Measurements from ENCODE around the gene GALNT7. TPM values are rescaled to one million over a fixed set of nuclear protein-coding genes. Genes with fewer than 3 reads are reported as not detected.
A peak's percentile ranks its signal among the peaks of the same experiment; 100 is the strongest.

Gene GALNT7
- total and polyA plus RNA-seq, 9 donors = 9.0 to 23.7 (median 17.6) TPM

DNA sequence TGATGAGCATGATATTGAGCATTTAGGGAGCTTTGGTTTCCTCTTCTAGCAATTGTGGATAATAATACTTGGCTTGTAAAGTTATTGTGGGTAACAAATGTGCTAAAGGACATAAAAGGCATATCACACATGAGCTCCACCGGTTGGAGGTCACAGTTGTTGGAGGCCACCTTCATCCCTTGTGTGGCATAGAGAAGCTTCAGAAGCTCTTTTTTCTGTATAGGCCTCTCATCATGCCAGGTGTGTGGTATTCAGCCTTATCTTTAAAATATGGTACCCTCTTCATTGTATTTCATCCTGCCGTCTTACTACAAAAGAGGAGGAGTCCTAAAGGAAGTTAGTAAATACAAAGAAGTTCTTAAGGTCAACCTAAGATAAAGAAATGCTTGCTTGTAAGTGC, 99.1 kb downstream of the GALNT7 start:
- no peak for TF ChIP-seq EP300 (IDR thresholded peaks at IDR 0.05)
- no peak for TF ChIP-seq POLR2A (IDR thresholded peaks at IDR 0.05)
- TF ChIP-seq, protein P1, sequence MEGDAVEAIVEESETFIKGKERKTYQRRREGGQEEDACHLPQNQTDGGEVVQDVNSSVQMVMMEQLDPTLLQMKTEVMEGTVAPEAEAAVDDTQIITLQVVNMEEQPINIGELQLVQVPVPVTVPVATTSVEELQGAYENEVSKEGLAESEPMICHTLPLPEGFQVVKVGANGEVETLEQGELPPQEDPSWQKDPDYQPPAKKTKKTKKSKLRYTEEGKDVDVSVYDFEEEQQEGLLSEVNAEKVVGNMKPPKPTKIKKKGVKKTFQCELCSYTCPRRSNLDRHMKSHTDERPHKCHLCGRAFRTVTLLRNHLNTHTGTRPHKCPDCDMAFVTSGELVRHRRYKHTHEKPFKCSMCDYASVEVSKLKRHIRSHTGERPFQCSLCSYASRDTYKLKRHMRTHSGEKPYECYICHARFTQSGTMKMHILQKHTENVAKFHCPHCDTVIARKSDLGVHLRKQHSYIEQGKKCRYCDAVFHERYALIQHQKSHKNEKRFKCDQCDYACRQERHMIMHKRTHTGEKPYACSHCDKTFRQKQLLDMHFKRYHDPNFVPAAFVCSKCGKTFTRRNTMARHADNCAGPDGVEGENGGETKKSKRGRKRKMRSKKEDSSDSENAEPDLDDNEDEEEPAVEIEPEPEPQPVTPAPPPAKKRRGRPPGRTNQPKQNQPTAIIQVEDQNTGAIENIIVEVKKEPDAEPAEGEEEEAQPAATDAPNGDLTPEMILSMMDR (IDR thresholded peaks at IDR 0.05) = no peak
- Histone ChIP-seq H3K4me1 (ENCODE audit: insufficient read depth) (peaks cover 10% of the 10 kb centered on the region), H3K9me3 (no peaks in the 10 kb centered on the region), H3K4me3 (no peak overlapping the region), H3K27me3 (no peaks in the 10 kb centered on the region), H3K27ac (no peak overlapping the region), H3K36me3 (no peaks in the 10 kb centered on the region)
- no peak for DNase-seq
- intact Hi-C loops (cut with DNase I) = no loop called here
- WGBS, 3 donors = 87 to 94% (median 91%) methylated on average over 2 of the region's 2 CpGs

DNA sequence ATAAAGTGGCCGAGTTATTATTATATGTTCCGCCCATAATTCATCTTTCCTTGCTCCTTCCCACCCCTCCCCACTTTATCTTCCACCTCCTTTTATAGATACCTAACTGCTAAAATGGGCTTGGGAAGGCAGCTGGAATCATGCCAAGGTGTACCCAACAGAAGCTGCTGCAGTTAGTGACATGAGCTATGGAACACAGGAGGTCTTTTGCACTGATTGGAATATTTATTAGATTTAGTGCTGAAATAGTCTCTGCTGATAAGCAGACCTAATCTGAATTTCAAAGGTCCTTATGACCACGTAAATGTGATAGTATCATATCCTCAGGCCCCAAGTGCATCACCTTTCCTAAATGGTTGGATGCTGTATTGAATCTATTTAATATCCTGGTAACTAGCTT, 100.7 kb downstream of the GALNT7 start:
- Histone ChIP-seq H3K4me3 (no peak overlapping the region), H3K27ac (no peak overlapping the region), H3K36me3 (no peaks in the 10 kb centered on the region), H3K9me3 (no peaks in the 10 kb centered on the region), H3K27me3 (no peaks in the 10 kb centered on the region), H3K4me1 (ENCODE audit: insufficient read depth) (peaks cover 10% of the 10 kb centered on the region)
- DNase-seq = no peak
- 91 to 97% (median 97%) methylated on average over 3 of the region's 3 CpGs for WGBS, 3 donors
- TF ChIP-seq EP300 (IDR thresholded peaks at IDR 0.05) (no peak), POLR2A (IDR thresholded peaks at IDR 0.05) (no peak)
- TF ChIP-seq, protein P1 (IDR thresholded peaks at IDR 0.05) = no peak
- intact Hi-C loops (cut with DNase I) = no loop called here

DNA sequence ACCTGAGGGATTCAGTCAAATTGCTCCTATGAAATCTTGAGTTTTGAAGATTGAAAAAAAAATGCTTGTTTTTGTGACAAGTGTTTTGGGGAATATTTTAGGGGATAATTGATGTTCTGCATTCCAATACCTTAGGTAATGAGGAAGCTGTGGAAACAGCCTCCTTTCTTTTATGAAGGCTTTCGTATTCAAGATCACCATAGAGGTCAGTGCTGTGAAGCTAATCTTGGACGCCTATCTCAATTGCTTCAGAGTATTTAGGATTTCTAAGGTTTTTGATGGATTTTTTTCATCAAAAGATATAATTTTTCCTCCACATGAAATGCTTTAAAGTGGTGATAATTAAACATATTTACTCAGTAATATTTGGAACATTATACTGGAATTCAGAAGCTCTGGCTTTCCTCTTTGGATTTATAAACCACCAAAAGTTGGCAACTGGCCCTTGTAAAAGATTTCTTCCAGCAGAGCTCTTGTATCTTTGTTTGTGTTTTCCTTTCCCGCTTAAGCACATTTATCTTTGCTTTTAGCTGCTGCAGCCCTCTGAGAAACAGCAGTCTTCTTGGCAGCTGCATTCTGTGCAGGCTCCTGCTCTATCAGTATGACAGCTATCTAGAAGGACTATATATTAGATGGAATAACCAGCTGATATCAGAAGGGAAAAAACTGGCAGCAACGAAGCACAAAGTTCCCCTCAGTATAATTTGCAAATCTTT, 101.9 kb downstream of the GALNT7 start:
- peaks cover 3% of the 10 kb centered on the region for H3K4me1 ChIP-seq (ENCODE audit: insufficient read depth)
- no peaks in the 10 kb centered on the region for H3K36me3 ChIP-seq
- H3K4me3 ChIP-seq = no peak overlapping the region
- TF ChIP-seq EP300 (IDR thresholded peaks at IDR 0.05) = no peak
- no peak for TF ChIP-seq POLR2A (IDR thresholded peaks at IDR 0.05)
- TF ChIP-seq, protein P1 (IDR thresholded peaks at IDR 0.05) = no peak
- H3K27me3 ChIP-seq = no peaks in the 10 kb centered on the region
- 7 to 17% (median 9%) methylated on average over 4 of the region's 4 CpGs for WGBS, 3 donors
- intact Hi-C loops (cut with DNase I) = no loop called here
- no peaks in the 10 kb centered on the region for H3K9me3 ChIP-seq
- H3K27ac ChIP-seq = no peak overlapping the region
- DNase-seq = peak in 1 of 5 donors; percentile 20

DNA sequence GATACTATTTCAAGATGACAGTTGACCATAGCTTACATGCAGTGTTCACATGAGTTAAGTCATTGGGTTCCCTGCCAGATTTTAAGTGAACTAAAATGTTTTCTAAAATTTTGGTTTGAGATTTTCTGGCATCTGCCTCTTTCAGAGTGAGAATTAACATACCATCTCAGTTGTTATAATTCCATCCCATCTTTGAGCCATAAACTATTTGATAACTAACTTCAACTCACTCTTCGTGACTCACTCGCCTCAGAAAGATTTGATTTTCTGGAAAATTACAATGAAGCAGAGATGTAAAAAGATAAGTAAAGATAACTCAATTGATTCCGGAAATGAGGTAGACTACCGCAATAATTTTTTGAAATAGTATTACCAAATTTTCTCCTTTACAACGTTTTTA, 103.7 kb downstream of the GALNT7 start:
- Histone ChIP-seq H3K4me3 (no peak overlapping the region), H3K27ac (no peak overlapping the region), H3K9me3 (no peaks in the 10 kb centered on the region), H3K36me3 (no peaks in the 10 kb centered on the region), H3K4me1 (ENCODE audit: insufficient read depth) (peaks cover 3% of the 10 kb centered on the region), H3K27me3 (no peaks in the 10 kb centered on the region)
- no peak for DNase-seq
- TF ChIP-seq EP300 (IDR thresholded peaks at IDR 0.05) (no peak), POLR2A (IDR thresholded peaks at IDR 0.05) (no peak)
- intact Hi-C loops (cut with DNase I) = no loop called here
- 87 to 90% (median 89%) methylated on average over 5 of the region's 5 CpGs for WGBS, 3 donors

DNA sequence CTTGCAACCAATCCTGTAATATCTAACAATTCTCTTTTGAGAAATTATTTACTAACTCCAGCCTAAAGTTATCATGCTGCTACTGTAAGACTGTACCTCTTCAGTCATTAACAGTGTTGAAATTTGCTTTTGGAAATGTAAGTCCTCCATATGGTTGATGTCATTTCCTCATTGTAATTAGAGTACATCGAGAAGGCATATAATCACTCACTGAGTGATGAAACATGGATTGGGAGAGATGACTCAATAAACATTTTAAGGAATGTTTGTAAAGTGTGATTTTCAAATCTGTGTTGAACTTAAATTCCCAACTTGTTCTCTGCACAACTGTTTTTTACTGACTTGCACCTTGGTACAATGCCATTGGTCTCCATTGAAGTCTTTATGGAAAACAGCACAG, 104.4 kb downstream of the GALNT7 start:
- WGBS, 3 donors = 14 to 62% (median 39%) methylated on average over 1 of the region's 1 CpG
- no peak for DNase-seq
- no peak overlapping the region for H3K4me3 ChIP-seq
- no peaks in the 10 kb centered on the region for H3K36me3 ChIP-seq
- TF ChIP-seq POLR2A (IDR thresholded peaks at IDR 0.05) (no peak), EP300 (IDR thresholded peaks at IDR 0.05) (no peak)
- TF ChIP-seq, protein P1 (IDR thresholded peaks at IDR 0.05) = no peak
- peaks cover 1% of the 10 kb centered on the region for H3K4me1 ChIP-seq (ENCODE audit: insufficient read depth)
- no peaks in the 10 kb centered on the region for H3K27me3 ChIP-seq
- H3K9me3 ChIP-seq = no peaks in the 10 kb centered on the region
- H3K27ac ChIP-seq = no peak overlapping the region
- intact Hi-C loops (cut with DNase I) = no loop called here

Measured in ovary (tissue), 9 donors.